GM03348 (cell line): ENCODE measurements around the gene NKD1.

Source experiments
- DNase-seq: peaks from one replicate; pipeline ENCODE4 v3.0.0; 2012; ENCODE audit warnings: low spot score

NKD1 gene

GRCh38 chr16:50613964-50614474, 65.8 kb downstream of the NKD1 start:
- DNase-seq: no peak

DNA sequence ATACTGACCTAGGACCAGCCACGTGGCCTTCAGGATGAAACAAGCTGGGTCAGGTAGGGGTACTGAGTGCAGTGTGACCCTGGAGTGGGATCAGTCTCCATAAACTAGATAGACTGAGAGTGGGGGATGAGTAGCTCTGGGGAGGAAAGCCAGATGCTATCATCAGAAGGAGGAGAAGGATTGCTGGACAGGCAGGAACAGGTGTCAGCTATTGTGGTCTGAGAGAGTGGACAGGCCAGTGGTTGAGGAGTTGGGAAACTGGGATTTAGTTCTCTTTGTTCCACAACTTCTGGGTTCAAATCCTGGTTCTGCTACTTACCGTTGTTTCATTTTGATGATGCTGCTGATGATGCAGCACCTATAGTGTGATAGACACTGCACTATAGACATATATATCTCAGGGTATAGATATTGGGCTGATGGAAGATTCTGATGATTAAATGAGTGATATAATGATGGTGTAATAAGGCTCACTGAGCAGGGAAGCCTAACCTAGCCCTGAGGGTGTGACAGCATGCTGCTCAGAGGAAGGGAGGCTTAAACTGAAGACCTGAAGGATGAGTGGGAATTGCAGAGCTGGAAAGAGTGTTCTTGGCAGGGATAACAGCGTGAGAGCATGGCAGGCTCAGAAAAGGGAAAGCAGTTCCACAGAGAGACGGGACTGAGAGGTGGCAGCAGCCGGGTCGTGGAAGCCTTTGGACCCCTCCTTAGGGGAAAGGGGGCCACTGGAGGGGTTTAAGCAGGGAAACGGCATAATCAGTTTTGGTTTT, 66.9 kb downstream of the NKD1 start:
- DNase-seq: no peak

DNA sequence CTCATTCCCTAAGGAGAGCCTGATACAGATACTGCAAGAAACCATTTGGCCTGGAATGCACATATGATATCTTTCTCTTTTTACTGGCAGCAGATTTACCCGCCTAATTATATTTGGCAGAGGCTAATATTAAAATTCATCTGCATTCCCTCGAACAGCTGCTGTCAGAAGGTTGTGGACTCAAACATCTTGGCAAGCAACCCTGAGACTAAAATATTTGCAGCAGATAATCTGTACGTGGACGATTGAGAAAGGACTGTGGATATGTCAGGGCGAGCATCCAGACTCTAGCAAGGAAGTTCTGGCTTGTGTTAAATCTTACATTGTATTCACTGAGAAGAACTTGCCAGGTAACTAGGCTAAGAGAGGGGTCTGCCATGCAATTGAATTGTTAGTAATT, 67.7 kb downstream of the NKD1 start:
- DNase-seq: no peak

DNA sequence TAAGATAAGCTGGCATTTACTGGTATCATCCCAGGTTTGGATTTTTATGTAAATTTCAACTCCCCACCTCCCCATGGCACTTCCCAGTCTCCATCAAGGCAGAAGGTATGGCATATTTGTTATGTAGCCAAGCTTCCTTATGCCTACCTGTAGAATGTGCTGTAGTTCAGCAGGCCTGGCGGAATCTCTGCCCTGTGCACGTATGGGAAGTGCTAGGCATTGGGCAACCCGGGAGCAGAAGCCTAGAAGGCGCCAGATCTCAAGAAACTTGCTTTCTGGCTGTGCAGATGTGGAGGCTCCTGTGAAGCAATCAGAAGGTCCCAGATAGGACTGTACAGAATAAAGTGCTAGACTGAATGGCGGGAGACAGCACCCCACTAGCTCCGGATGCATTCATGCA, 68.2 kb downstream of the NKD1 start:
- DNase-seq: no peak

- no peak for DNase-seq
These were observed 68.9 kb downstream of the NKD1 start for GRCh38 chr16:50616883-50617645.

GRCh38 chr16:50617646-50618184, 69.5 kb downstream of the NKD1 start:
- DNase-seq: no peak

- DNase-seq: no peak
These were observed 70.2 kb downstream of the NKD1 start for GRCh38 chr16:50618238-50618918.

DNA sequence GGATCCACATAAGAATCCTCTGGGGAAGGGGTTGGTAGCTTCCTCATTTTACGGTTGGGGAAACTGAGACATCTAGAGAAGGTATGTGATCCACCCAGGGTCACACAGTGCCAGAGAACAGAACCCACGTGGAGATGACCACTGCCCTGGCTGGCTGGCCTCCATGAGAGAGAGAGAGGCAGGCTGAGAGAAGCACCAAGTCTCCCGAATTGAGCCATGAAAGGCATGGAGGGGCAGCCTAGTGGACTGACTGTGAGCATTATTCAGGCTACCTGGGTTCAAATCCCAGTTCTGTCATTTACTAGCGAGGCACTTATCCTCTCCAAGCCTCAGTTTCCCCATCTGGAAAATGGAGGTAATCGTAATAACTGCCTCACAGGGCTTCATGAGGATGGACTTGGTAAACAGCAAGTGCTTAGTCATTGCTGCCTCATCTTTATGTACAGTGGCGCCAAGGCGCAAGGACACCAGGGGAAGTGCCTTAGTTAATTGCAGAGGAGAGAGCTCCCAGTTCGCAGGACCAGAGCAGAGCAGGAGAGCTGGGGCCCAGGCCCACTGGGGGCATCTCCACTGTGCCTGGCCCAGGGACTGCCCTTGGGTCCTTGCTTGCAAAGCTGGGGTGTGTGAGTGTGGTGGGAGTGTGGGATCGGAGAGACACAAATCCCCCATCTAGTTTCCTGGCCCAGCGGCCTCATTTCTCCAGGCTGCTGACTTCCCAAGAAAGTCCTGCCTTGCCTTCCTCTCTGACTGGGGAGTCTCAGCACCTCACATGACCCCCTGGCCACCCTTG, 71.7 kb downstream of the NKD1 start:
- no peak for DNase-seq

GRCh38 chr16:50620646-50621451, 72.7 kb downstream of the NKD1 start:
- DNase-seq: no peak

DNA sequence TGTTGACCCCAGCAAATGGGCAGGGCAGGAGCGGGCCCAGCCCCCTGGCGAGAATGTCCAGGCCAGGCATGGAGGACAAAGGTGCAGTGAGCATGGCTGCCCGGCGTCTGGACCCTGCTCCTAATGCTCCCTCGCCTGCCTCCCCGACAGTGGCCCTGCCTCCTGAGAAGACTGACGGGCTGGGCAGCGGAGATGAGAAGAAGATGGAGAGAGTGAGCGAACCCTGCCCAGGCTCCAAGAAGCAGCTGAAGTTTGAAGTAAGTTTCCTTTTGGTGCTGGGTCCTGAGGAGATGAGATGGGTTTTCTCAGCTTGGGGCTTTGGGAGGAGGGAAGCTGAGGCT, 73.2 kb downstream of the NKD1 start:
- DNase-seq: no peak

GRCh38 chr16:50622029-50622428, 73.8 kb downstream of the NKD1 start:
- DNase-seq: no peak

- DNase-seq: no peak
These were observed 74.6 kb downstream of the NKD1 start for GRCh38 chr16:50622643-50623369.

DNA sequence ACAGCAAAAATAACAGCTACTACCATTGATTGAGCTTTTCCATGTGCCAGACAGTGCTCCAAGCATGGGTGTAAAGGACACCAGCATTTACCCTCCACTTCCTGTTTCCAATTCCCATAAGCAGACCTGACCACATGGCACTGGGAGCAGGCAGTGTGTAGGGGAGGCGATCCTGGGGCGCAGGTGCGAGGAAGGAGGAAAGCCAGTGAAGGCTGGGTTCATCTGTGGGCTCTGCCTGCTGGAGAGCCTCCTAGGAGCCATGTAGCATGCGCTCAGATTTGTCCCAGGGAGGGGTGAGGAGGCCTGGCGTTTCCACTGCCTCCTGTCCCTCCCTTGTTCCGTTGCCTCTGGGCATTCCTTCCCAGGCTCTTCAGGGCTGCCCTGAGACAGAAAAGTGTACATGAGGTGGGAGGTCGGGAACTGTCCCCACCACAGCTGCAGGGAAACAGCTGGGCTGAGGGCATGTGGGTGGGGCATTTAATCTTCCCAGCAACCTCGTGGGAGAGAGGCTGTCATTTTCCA, 76.3 kb downstream of the NKD1 start:
- no peak for DNase-seq

DNA sequence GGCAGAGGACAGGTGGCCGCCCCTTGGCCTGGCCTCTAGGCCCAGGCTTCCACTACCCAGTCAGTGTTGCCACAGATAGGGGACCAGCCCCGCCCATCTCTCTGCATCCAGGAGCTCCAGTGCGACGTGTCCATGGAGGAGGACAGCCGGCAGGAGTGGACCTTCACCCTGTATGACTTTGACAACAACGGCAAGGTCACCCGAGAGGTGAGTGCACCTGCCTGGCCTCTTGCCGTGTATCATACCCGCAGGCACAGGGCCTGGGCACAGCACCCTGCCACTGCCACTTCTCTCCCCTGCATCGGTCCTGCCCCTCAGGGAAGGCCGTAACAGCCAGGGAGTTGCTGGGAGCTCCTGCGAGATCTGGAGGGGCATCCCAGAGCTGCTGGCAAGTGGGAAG, 77.2 kb downstream of the NKD1 start:
- DNase-seq: no peak

DNA sequence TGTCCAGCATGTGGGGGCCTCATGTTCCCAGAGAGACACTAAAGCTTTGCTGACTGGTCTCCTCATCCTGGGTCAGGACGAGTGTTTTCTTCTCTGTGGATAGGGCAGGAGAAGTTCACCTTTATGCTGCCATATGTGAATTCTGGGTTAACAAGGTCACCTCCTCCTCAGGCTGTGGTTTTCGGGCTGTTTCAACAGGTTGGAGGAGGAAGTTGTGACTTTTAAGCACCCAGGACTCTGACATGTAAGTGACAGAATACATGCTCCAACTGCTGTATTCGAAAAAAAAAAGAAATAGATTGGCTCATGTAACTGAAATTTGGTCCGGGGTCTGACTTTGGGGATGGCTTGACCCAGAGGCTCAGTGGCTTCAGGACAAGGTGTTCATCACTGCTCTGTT, 78.7 kb downstream of the NKD1 start:
- no peak for DNase-seq

DNA sequence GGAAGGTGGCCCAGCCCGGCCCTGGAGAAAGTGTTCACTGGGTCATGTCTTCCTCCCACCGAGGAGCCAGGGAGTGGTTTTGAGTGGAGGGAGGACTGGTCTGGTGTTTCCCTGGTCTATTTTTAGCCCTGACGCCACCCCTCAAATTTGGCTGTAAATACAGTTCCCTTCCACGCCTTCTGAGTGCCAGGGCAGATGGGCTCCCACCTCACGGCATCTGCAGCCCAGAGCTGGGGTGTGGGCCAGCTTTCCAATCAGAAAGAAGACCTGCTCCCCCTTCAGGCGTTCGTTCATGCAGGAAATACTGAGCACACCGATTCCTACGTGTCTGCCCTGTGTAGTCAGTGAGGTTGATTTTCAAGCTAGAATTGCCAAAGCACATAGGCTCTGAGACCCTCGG, 79.2 kb downstream of the NKD1 start:
- no peak for DNase-seq

- no peak for DNase-seq
These were observed 80.1 kb downstream of the NKD1 start for GRCh38 chr16:50628156-50628802.

DNA sequence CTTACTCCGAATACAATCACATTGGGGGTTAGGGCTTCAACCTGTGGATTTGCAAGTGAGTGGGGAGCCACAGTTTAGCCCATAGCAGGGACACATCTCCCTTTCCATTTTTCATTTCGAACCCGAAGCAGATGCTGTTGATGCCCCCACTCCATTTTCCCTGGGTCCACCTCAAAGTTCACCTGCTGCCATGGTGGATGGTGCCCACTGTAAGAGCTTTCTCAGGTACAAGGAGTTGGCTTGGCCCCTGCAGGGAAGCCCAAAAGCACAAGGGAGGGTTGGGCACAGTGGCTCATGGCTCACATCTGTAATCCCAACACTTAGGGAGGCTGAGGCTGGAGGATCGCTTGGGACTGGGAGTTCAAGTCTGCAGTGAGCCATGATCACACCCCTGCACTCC, 81.1 kb downstream of the NKD1 start:
- DNase-seq: no peak

GRCh38 chr16:50630394-50631020, 82.3 kb downstream of the NKD1 start:
- DNase-seq: no peak
